NCI-H146 treated with DMSO at 0.1 percent for 48 hours (cell line): ENCODE data around the gene FAM216A.
A peak's percentile ranks its signal among the peaks of the same experiment; 100 is the strongest.
"Not testable (repeated sequence)": the region's sequence is repeated elsewhere in the genome, so short reads cannot be mapped to it uniquely, and the experiment has no call there.

Experiments
- DNase-seq: peaks from one replicate; lab custom pipeline; 2025; ENCODE audit not compliant: unreplicated experiment; lab: John Stamatoyannopoulos, UW

FAM216A gene

GRCh38 chr12:110468214-110469048 is at the start of gene FAM216A, which contains the start of gene GPN3:
FAM216A (plus strand) TSS chr12:110468845; CDS start chr12:110468876, 31 bp downstream.
GPN3 (minus strand) TSS chr12:110468257; CDS start chr12:110468203, 54 bp downstream.
- peak; percentile 98 for DNase-seq

- DNase-seq, result not testable (repeated sequence)
Observed at GRCh38 chr12:110420644-110421043, 48.0 kb upstream of the FAM216A start.

- DNase-seq, result no peak
Observed at GRCh38 chr12:110421159-110421661, 47.4 kb upstream of the FAM216A start.

- DNase-seq, result no peak
Observed at GRCh38 chr12:110421701-110422100, 46.9 kb upstream of the FAM216A start.

GRCh38 chr12:110424237-110424636 is 44.4 kb upstream of the FAM216A start:
- DNase-seq, result no peak

GRCh38 chr12:110426406-110426805 is 42.2 kb upstream of the FAM216A start:
- DNase-seq, result no peak

- not testable (repeated sequence) for DNase-seq
Observed at GRCh38 chr12:110429676-110430075, 39.0 kb upstream of the FAM216A start.

GRCh38 chr12:110431957-110432587 is 36.6 kb upstream of the FAM216A start:
- no peak for DNase-seq

GRCh38 chr12:110436231-110436630 is 32.4 kb upstream of the FAM216A start:
- no peak for DNase-seq

- no peak for DNase-seq
Observed at GRCh38 chr12:110444455-110444854, 24.2 kb upstream of the FAM216A start.

- DNase-seq, result peak; percentile 82
Observed at GRCh38 chr12:110449799-110450497, 18.7 kb upstream of the FAM216A start, which contains the start of gene ARPC3. ARPC3 (minus strand) TSS chr12:110450337; CDS start chr12:110450260, 77 bp downstream.

GRCh38 chr12:110451263-110451662 is 17.4 kb upstream of the FAM216A start:
- no peak for DNase-seq

- no peak for DNase-seq
Observed at GRCh38 chr12:110453569-110454296, 14.9 kb upstream of the FAM216A start.

GRCh38 chr12:110458756-110459155 is 9.9 kb upstream of the FAM216A start:
- DNase-seq, result no peak

- not testable (repeated sequence) for DNase-seq
Observed at GRCh38 chr12:110461189-110461588, 7.5 kb upstream of the FAM216A start.

- no peak for DNase-seq
Observed at GRCh38 chr12:110465024-110465423, 3.6 kb upstream of the FAM216A start.

GRCh38 chr12:110465765-110466164 is 2.9 kb upstream of the FAM216A start:
- not testable (repeated sequence) for DNase-seq

GRCh38 chr12:110466791-110467190 is 1.9 kb upstream of the FAM216A start:
- DNase-seq, result no peak

GRCh38 chr12:110467847-110468213 is 815 bp upstream of the FAM216A start:
- no peak for DNase-seq

- DNase-seq, result no peak
Observed at GRCh38 chr12:110475426-110475825, 6.8 kb downstream of the FAM216A start.
